HepG2 (cell line): ENCODE data around the gene ESYT2. TPM values are rescaled to one million over a fixed set of nuclear protein-coding genes. Genes with fewer than 3 reads are reported as not detected.

ENCODE experiments used
- ATAC-seq: fragments of 200-7000 bp; cut with Tn5 transposase; 3 replicates; pipeline ENCODE4 v1.9.1; 2020; ENCODE audit warnings: mild to moderate bottlenecking, moderate library complexity
- BruUV-seq: library from RNA; stranded (reverse); fragments of 400-500 nt; replicated peaks from 2 replicates; lab custom pipeline; 2021; lab: Mats Ljungman, UMichigan
- CTCF ChIA-PET: fragments of 300-600 bp; formaldehyde crosslinking; extraction: SDS; loops from one replicate; lab custom pipeline; 2021; ENCODE audit warnings: low total read pairs, inconsistent platforms, low intra/inter-chr PET ratio; lab: Yijun Ruan, JAX
- POLR2A ChIA-PET: fragments of 350-600 bp; sonication (Branson Sonifier 250); formaldehyde crosslinking; loops from one replicate; lab custom pipeline; 2020; ENCODE audit warnings: antibody characterized with exemption, inconsistent platforms; lab: Yijun Ruan, JAX
- DNase-seq: peaks from one replicate; pipeline ENCODE4 v3.0.0-alpha.2; 2015; ENCODE audit warnings: low spot score
- FAIRE-seq: peaks from 3 replicates; lab custom pipeline; 2011; peaks lifted over from hg19 to GRCh38; lab: Jason Lieb, UNC
- H2AFZ ChIP-seq: one replicate; pipeline ENCODE4 v1.6.1; 2011; ENCODE audit warnings: low read length, inconsistent platforms
- H3K27ac ChIP-seq: fragments of 300-600 bp; 3 replicates; pipeline ENCODE4 v1.8.0; 2011; ENCODE audit warnings: mixed run types, mild to moderate bottlenecking, mixed read lengths, low read length, inconsistent platforms; ENCODE audit not compliant: insufficient read depth; ENCODE audit errors: extremely low read length
- H3K27me3 ChIP-seq, 2 experiments: fragments of 200-600 bp in 1 of 2; 2 replicates in 1 of 2; 3 replicates in 1 of 2; pipeline versions ENCODE4 v1.6.0 to v1.8.0; 2011; ENCODE audit warnings: low read length in 2 of 2, mild to moderate bottlenecking in 2 of 2, moderate library complexity in 2 of 2, inconsistent platforms in 1 of 2; ENCODE audit not compliant: insufficient read depth in 2 of 2, control insufficient read depth in 1 of 2
- H3K36me3 ChIP-seq, 2 experiments: fragments of 200-600 bp in 1 of 2; replicated peaks in 1 of 2; 2 replicates in 1 of 2; 3 replicates in 1 of 2; pipeline versions ENCODE4 v1.5.1 to v1.8.0; 2011; ENCODE audit warnings: low read length in 2 of 2, inconsistent platforms in 1 of 2; ENCODE audit not compliant: insufficient read depth in 2 of 2, control insufficient read depth in 1 of 2
- H3K4me1 ChIP-seq: 2 replicates; pipeline ENCODE4 v1.5.1; 2012; ENCODE audit warnings: low read length, inconsistent platforms; ENCODE audit not compliant: insufficient read depth
- H3K4me2 ChIP-seq: 2 replicates; pipeline ENCODE4 v1.6.0; 2011; ENCODE audit warnings: low read depth, low read length, inconsistent platforms
- H3K4me3 ChIP-seq, 3 experiments: fragments of 200-600 bp in 1 of 3; sonication (generic), shearing (Covaris generic) in 1 of 3; replicated peaks in 1 of 3; 2 replicates each; pipeline ENCODE4 v1.5.1; 2011 to 2016; ENCODE audit warnings: low read length in 3 of 3, inconsistent platforms in 2 of 3, low read depth in 2 of 3, mild to moderate bottlenecking in 2 of 3, control low read depth in 1 of 3, mixed read lengths in 1 of 3; ENCODE audit not compliant: insufficient read depth in 1 of 3
- H3K79me2 ChIP-seq: one replicate; pipeline ENCODE4 v1.6.1; 2011; ENCODE audit warnings: low read length, inconsistent platforms; ENCODE audit not compliant: insufficient read depth
- H3K9ac ChIP-seq: 2 replicates; pipeline ENCODE4 v1.6.0; 2011; ENCODE audit warnings: mild to moderate bottlenecking, low read depth, low read length, inconsistent platforms; ENCODE audit not compliant: insufficient read depth
- H3K9me3 ChIP-seq: 2 replicates; pipeline ENCODE4 v1.5.1; 2012; ENCODE audit warnings: mild to moderate bottlenecking, low read length
- H4K20me1 ChIP-seq: 2 replicates; pipeline ENCODE4 v1.6.0; 2011; ENCODE audit warnings: inconsistent platforms, mild to moderate bottlenecking, low read length, moderate library complexity; ENCODE audit not compliant: insufficient read depth
- HOXD1 ChIP-seq: sonication (generic); formaldehyde crosslinking; IDR thresholded peaks from 2 replicates; pipeline ENCODE4 v1.5.0; 2020; ENCODE audit warnings: missing genetic modification reagents
- KIAA2018 ChIP-seq: sonication (generic); formaldehyde crosslinking; IDR thresholded peaks from 2 replicates; pipeline ENCODE4 v1.5.0; 2020; ENCODE audit warnings: mild to moderate bottlenecking, missing genetic modification reagents, borderline replicate concordance
- KLF15 ChIP-seq: sonication (generic); formaldehyde crosslinking; IDR thresholded peaks from 2 replicates; pipeline ENCODE4 v1.8.1; 2023; ENCODE audit warnings: borderline replicate concordance, mild to moderate bottlenecking, inconsistent platforms, missing genetic modification reagents, mixed read lengths
- SALL1 ChIP-seq: sonication (generic); formaldehyde crosslinking; IDR thresholded peaks from 2 replicates; pipeline ENCODE4 v1.8.0; 2022; ENCODE audit warnings: mild to moderate bottlenecking, missing genetic modification reagents
- SMAD1 ChIP-seq: sonication (generic); formaldehyde crosslinking; IDR thresholded peaks from 2 replicates; pipeline ENCODE4 v1.4.0; 2020; ENCODE audit warnings: missing genetic modification reagents, low read depth, mild to moderate bottlenecking, borderline replicate concordance
- SOX5 ChIP-seq: IDR thresholded peaks from 2 replicates; pipeline ENCODE4 v1.6.1; 2016; ENCODE audit warnings: borderline replicate concordance
- ZBTB3 ChIP-seq: sonication (generic); formaldehyde crosslinking; IDR thresholded peaks from 2 replicates; pipeline ENCODE4 v1.4.0; 2020; ENCODE audit warnings: low read depth, mild to moderate bottlenecking, moderate library complexity, missing genetic modification reagents, borderline replicate concordance
- ZBTB39 ChIP-seq: sonication (generic); formaldehyde crosslinking; IDR thresholded peaks from 2 replicates; pipeline ENCODE4 v1.5.0; 2020; ENCODE audit warnings: missing genetic modification reagents
- ZNF629 ChIP-seq: sonication (generic); formaldehyde crosslinking; conservative IDR thresholded peaks from 2 replicates; pipeline ENCODE4 v1.5.0; 2020; ENCODE audit warnings: missing genetic modification reagents
- ZNF782 ChIP-seq: sonication (generic); formaldehyde crosslinking; IDR thresholded peaks from 2 replicates; pipeline ENCODE4 v1.4.0; 2020; ENCODE audit warnings: missing genetic modification reagents, mild to moderate bottlenecking, borderline replicate concordance
- WGBS: methylation state at CpG from one replicate; pipeline ENCODE4 v1.1.6; 2017; ENCODE audit warnings: low lambda C conversion rate; 5-methylcytosine and 5-hydroxymethylcytosine counted together
- in situ Hi-C: cut with HindIII; loops from 2 replicates; pipeline ENCODE4 v1.10.0; 2017; ENCODE audit warnings: low pct_unique_long_range_greater_than_20kb; ENCODE audit not compliant: extremely low pct_ligation_motif_present
- intact Hi-C: fragments of 100-400 bp; cut with micrococcal nuclease; formaldehyde crosslinking; loops from one replicate; pipeline ENCODE4 v1.10.0; 2022; ENCODE audit not compliant: unreplicated experiment
- polyA plus RNA-seq, 8 experiments: library from polyadenylated mRNA; depleted of rRNA in 3 of 8; stranded (reverse) in 7 of 8; unstranded in 1 of 8; fragments of >200 nt; fragmentation: Illumina TruSeq in 4 of 8; extraction: Trizol in 4 of 8; gene quantifications; 2 replicates each; pipeline versions ENCODE4 v1.2.1 to v1.2.3, GENCODE V29; 2011 to 2016; ENCODE audit warnings: low read depth in 4 of 8, missing spikeins in 1 of 8, mixed read lengths in 1 of 8; ENCODE audit not compliant: insufficient read depth in 1 of 8
- total RNA-seq, 5 experiments: library from RNA; depleted of rRNA; stranded (reverse); fragments of >200 nt; fragmentation: Illumina TruSeq; extraction: Trizol; gene quantifications; 2 replicates each; pipeline ENCODE4 v1.2.3, GENCODE V29; 2016; ENCODE audit warnings: low read depth in 1 of 5
- TF ChIP-seq, protein P1 (sequence below): sonication (generic); formaldehyde crosslinking; IDR thresholded peaks from 2 replicates; pipeline ENCODE4 v1.8.0; 2022; ENCODE audit warnings: mild to moderate bottlenecking, missing genetic modification reagents; ENCODE audit not compliant: insufficient replicate concordance

The ESYT2 gene
- total and polyA plus RNA-seq, 2 of the 13 experiments (the other 11 are each of a cell fraction or from before 2014, with no cell fraction given): 28.5 to 37.3 TPM

DNA sequence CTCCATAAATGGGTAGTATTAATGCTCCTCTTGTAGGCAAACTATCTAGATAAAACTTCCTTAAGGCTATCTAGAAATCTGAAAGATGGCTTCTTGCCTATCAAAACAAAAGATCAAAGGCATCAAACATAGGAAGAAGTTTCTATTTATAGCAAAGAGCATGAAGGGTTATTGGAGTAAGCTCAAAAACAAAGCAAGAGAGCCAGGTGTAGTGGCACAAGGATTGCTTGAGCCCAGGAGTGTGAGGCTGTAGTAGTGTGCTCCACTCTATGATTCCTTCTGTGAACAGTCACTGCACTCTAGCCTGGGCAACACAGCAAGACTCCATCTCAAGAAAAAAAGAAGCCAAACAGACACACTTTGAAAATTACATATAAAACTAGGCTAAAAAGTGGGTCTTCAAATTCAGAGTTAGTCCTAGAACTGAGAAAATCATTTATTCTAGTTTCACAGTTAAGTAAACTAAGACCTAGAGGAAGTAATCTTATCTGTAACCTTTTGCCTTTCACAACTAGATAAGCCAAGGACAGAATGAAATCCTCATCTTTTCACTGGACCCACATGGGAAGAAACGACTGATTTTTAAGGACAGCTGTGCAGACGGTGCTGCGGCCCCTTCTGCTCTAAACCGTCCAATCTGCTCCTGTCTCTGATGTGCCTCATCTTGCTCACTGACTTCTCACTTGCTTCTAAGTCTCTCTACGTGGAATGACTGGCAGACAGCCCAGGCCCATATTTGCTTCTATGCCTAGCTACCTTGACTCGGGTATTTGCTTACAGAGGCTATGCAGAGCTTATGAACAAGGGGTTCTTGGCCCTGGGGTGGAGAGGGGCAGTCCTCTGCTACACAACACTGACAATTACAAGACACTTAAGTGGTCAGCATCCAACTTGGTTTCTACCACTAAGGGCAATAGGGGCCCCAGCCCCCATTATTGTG lies 50.0 kb downstream of the ESYT2 start:
- Histone ChIP-seq H2AFZ (no peak overlapping the region), H3K9me3 (no peaks in the 10 kb centered on the region), H3K36me3 (peaks cover 19 to 35% of the 10 kb centered on the region in 2 experiments), H3K79me2 (no peaks in the 10 kb centered on the region), H4K20me1 (no peaks in the 10 kb centered on the region), H3K4me2 (no peak overlapping the region), H3K27ac (no peak overlapping the region), H3K4me1 (no peaks in the 10 kb centered on the region), H3K4me3 (no peak overlapping the region), H3K27me3 (no peaks in the 10 kb centered on the region), H3K9ac (no peak overlapping the region)
- in situ Hi-C loops (no loop called here), intact Hi-C loops (no loop called here)
- ATAC-seq: no peak
- no TSS peak for BruUV-seq
- ChIA-PET CTCF (no interaction called here), POLR2A (no interaction called here)
- FAIRE-seq: no peak
- WGBS: 97% methylated on average over 6 of the region's 6 CpGs
- no peak for DNase-seq
- TF ChIP-seq SOX5 (CRISPR knock-in tag) (no peak), SMAD1 (CRISPR knock-in tag) (no peak), SALL1 (CRISPR knock-in tag) (no peak), KLF15 (CRISPR knock-in tag) (no peak), KIAA2018 (CRISPR knock-in tag) (no peak), ZNF629 (CRISPR knock-in tag) (no peak), ZBTB39 (no peak), ZBTB3 (no peak), ZNF782 (no peak), HOXD1 (CRISPR knock-in tag) (no peak)
- TF ChIP-seq, protein P1, sequence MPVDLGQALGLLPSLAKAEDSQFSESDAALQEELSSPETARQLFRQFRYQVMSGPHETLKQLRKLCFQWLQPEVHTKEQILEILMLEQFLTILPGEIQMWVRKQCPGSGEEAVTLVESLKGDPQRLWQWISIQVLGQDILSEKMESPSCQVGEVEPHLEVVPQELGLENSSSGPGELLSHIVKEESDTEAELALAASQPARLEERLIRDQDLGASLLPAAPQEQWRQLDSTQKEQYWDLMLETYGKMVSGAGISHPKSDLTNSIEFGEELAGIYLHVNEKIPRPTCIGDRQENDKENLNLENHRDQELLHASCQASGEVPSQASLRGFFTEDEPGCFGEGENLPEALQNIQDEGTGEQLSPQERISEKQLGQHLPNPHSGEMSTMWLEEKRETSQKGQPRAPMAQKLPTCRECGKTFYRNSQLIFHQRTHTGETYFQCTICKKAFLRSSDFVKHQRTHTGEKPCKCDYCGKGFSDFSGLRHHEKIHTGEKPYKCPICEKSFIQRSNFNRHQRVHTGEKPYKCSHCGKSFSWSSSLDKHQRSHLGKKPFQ: no peak
